Left lung (tissue), 14 donors: ENCODE data around the gene RBX1. TPM values are rescaled to one million over a fixed set of nuclear protein-coding genes. Genes with fewer than 3 reads are reported as not detected.

Experiments used
- ATAC-seq: fragments of 200-7000 bp; cut with Tn5 transposase; one replicate; pipeline ENCODE4 v1.9.1; 2020; ENCODE audit warnings: moderate library complexity
- DNase-seq, 4 donors: peaks; one replicate each; pipeline ENCODE4 v3.0.0-alpha.2; 2013 to 2020
- H3K27ac ChIP-seq, 2 donors: fragments of 200-600 bp; sonication (generic) in 1 of 2; one replicate each; pipeline versions ENCODE4 v1.5.0 to v1.8.0; 2020 to 2021
- H3K27me3 ChIP-seq, 2 donors: fragments of 200-600 bp; sonication (generic) in 1 of 2; one replicate each; pipeline versions ENCODE4 v1.5.0 to v1.8.0; 2020 to 2021
- H3K36me3 ChIP-seq, 2 donors: fragments of 200-600 bp; sonication (generic) in 1 of 2; one replicate each; pipeline versions ENCODE4 v1.5.0 to v1.8.0; 2020 to 2021
- H3K4me1 ChIP-seq, 2 donors: fragments of 200-600 bp; one replicate each; pipeline ENCODE4 v1.8.0; 2021
- H3K4me3 ChIP-seq, 2 donors: fragments of 200-600 bp; sonication (generic) in 1 of 2; one replicate each; pipeline versions ENCODE4 v1.5.0 to v1.8.0; 2020 to 2021; ENCODE audit warnings: mild to moderate bottlenecking in 1 of 2
- H3K9me3 ChIP-seq, 2 donors: fragments of 200-600 bp; sonication (generic) in 1 of 2; one replicate each; pipeline versions ENCODE4 v1.5.0 to v1.8.0; 2020 to 2021
- intact Hi-C, 2 donors: fragments of 100-400 bp; cut with DNase I; formaldehyde crosslinking; loops; one replicate each; pipeline versions ENCODE4 v1.11.2 to v1.14.2; 2022
- long read RNA-seq, 12 donors: library from polyadenylated mRNA in 2 of 12; unstranded in 2 of 12; transcript quantifications; one replicate each; pipeline ENCODE4 v2.0.0 and lab custom pipeline, GENCODE V29; 2019 to 2026
- polyA plus RNA-seq, 6 donors: library from polyadenylated mRNA; unstranded; fragments of 120-200 nt; gene quantifications; one replicate each; pipeline ENCODE4 v1.2.1, GENCODE V29; 2013; ENCODE audit not compliant: insufficient read length in 6 of 6
- total RNA-seq, 2 donors: library from RNA; stranded (reverse); fragmentation: NEBNext Ultra II Directional; extraction: Animal tissue kit (Norgen Biotek cat#: 25700); gene quantifications; one replicate each; pipeline ENCODE4 v1.2.1, GENCODE V29; 2021
- TF ChIP-seq, protein P1 (sequence below), 2 donors: fragments of 200-600 bp; sonication (generic) in 1 of 2; IDR thresholded peaks; one replicate each; pipeline versions ENCODE4 v1.5.0 to v1.8.0; 2021; ENCODE audit warnings: antibody characterized with exemption in 2 of 2
- donor health status: DM: no; HTN: yes; CAD: no.
- donor health status: DM: no; HTN: no; CAD: no.

Gene RBX1
- 10 to 100 TPM; 51.3 to 57.7 TPM for total RNA-seq
- 10 to 100 TPM; 67.3 to 75.8 (median 69.3) TPM for polyA plus RNA-seq
- long read RNA-seq, donor 1, transcript RBX1-202 (2 exons, 1,871 nt) = minor isoform, 10 of 167 reads
- long read RNA-seq, donor 1, transcript RBX1-201 (5 exons, 1,188 nt) = major isoform, 140 of 167 reads
- long read RNA-seq, donor 1, partial matches to known transcripts = 9 of 167 reads
- long read RNA-seq, donor 1, other reads (novel, unspliced or antisense) = 7 of 167 reads
- long read RNA-seq, donor 2, transcript RBX1-201 (5 exons, 1,188 nt) = major isoform, 107 of 151 reads
- long read RNA-seq, donor 2, transcript RBX1-202 (2 exons, 1,871 nt) = minor isoform, 14 of 151 reads
- long read RNA-seq, donor 2, partial matches to known transcripts = 23 of 151 reads
- long read RNA-seq, donor 2, other reads (novel, unspliced or antisense) = 5 of 151 reads
- long read RNA-seq, donor 3, transcript RBX1-201 (5 exons, 1,188 nt) = major isoform, 139 of 152 reads
- long read RNA-seq, donor 3, partial matches to known transcripts = 10 of 152 reads
- long read RNA-seq, donor 3, other reads (novel, unspliced or antisense) = 0 of 152 reads
- long read RNA-seq, donor 4, transcript RBX1-201 (5 exons, 1,188 nt) = major isoform, 161 of 183 reads
- long read RNA-seq, donor 4, partial matches to known transcripts = 2 of 183 reads
- long read RNA-seq, donor 4, other reads (novel, unspliced or antisense) = 20 of 183 reads
- long read RNA-seq, donor 5, transcript RBX1-201 (5 exons, 1,188 nt) = major isoform, 112 of 150 reads
- long read RNA-seq, donor 5, transcript RBX1-202 (2 exons, 1,871 nt) = minor isoform, 9 of 150 reads
- long read RNA-seq, donor 5, partial matches to known transcripts = 19 of 150 reads
- long read RNA-seq, donor 5, other reads (novel, unspliced or antisense) = 10 of 150 reads
- long read RNA-seq, donor 6, transcript RBX1-202 (2 exons, 1,871 nt) = minor isoform, 14 of 231 reads
- long read RNA-seq, donor 6, transcript RBX1-201 (5 exons, 1,188 nt) = major isoform, 171 of 231 reads
- long read RNA-seq, donor 6, partial matches to known transcripts = 29 of 231 reads
- long read RNA-seq, donor 6, other reads (novel, unspliced or antisense) = 16 of 231 reads
- long read RNA-seq, donor 7, transcript RBX1-201 (5 exons, 1,188 nt) = major isoform, 92 of 114 reads
- long read RNA-seq, donor 7, transcript RBX1-202 (2 exons, 1,871 nt) = minor isoform, 8 of 114 reads
- long read RNA-seq, donor 7, partial matches to known transcripts = 14 of 114 reads
- long read RNA-seq, donor 7, other reads (novel, unspliced or antisense) = 0 of 114 reads
- long read RNA-seq, donor 8, transcript RBX1-202 (2 exons, 1,871 nt) = minor isoform, 6 of 83 reads
- long read RNA-seq, donor 8, transcript RBX1-201 (5 exons, 1,188 nt) = major isoform, 65 of 83 reads
- long read RNA-seq, donor 8, partial matches to known transcripts = 7 of 83 reads
- long read RNA-seq, donor 8, other reads (novel, unspliced or antisense) = 5 of 83 reads
- long read RNA-seq, donor 9, partial matches to known transcripts = 0 of 1 reads
- long read RNA-seq, donor 9, other reads (novel, unspliced or antisense) = 0 of 1 reads
- long read RNA-seq, donor 10, transcript RBX1-201 (5 exons, 1,188 nt) = major isoform, 214 of 231 reads
- long read RNA-seq, donor 10, partial matches to known transcripts = 1 of 231 reads
- long read RNA-seq, donor 10, other reads (novel, unspliced or antisense) = 16 of 231 reads
- long read RNA-seq, donor 11, transcript RBX1-202 (2 exons, 1,871 nt) = minor isoform, 11 of 181 reads
- long read RNA-seq, donor 11, transcript RBX1-201 (5 exons, 1,188 nt) = major isoform, 138 of 181 reads
- long read RNA-seq, donor 11, partial matches to known transcripts = 25 of 181 reads
- long read RNA-seq, donor 11, other reads (novel, unspliced or antisense) = 7 of 181 reads
- long read RNA-seq, donor 12, transcript RBX1-202 (2 exons, 1,871 nt) = minor isoform, 6 of 81 reads
- long read RNA-seq, donor 12, transcript RBX1-201 (5 exons, 1,188 nt) = major isoform, 66 of 81 reads
- long read RNA-seq, donor 12, partial matches to known transcripts = 8 of 81 reads
- long read RNA-seq, donor 12, other reads (novel, unspliced or antisense) = 0 of 81 reads

- H3K36me3 ChIP-seq = peaks cover 0 to 28% of the 10 kb centered on the region in 2 donors
- peak within 1 kb of the TSS; percentile 95 to 97 for H3K27ac ChIP-seq
- H3K4me3 ChIP-seq = peak within 1 kb of the TSS; percentile 83 to 84
- TF ChIP-seq, protein P1, sequence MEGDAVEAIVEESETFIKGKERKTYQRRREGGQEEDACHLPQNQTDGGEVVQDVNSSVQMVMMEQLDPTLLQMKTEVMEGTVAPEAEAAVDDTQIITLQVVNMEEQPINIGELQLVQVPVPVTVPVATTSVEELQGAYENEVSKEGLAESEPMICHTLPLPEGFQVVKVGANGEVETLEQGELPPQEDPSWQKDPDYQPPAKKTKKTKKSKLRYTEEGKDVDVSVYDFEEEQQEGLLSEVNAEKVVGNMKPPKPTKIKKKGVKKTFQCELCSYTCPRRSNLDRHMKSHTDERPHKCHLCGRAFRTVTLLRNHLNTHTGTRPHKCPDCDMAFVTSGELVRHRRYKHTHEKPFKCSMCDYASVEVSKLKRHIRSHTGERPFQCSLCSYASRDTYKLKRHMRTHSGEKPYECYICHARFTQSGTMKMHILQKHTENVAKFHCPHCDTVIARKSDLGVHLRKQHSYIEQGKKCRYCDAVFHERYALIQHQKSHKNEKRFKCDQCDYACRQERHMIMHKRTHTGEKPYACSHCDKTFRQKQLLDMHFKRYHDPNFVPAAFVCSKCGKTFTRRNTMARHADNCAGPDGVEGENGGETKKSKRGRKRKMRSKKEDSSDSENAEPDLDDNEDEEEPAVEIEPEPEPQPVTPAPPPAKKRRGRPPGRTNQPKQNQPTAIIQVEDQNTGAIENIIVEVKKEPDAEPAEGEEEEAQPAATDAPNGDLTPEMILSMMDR (IDR thresholded peaks at IDR 0.05) = no peak
- ATAC-seq (peak; percentile 94), DNase-seq (peak; percentile 99 to 100 (median 100))
- H3K27me3 ChIP-seq = no peaks in the 10 kb centered on the region
- no peaks in the 10 kb centered on the region for H3K9me3 ChIP-seq
- peaks cover 7 to 34% of the 10 kb centered on the region in 2 donors for H3K4me1 ChIP-seq
- intact Hi-C loops = loop anchor here in 1 of 2 donors (10.0 kb wide), 1 partner anchor 144 kb away; the partner anchor contains the start of gene EP300
Measured at GRCh38 chr22:40950962-40951794, at the start of gene RBX1. Gene RBX1, plus strand, starts transcription at chr22:40951378. Its CDS starts 21 bp downstream, at chr22:40951399.

GRCh38 chr22:40904101-40904500, 47.1 kb upstream of the RBX1 start:
- DNase-seq (no peak), ATAC-seq (no peak)
- Histone ChIP-seq H3K27ac (no peak overlapping the region), H3K9me3 (no peaks in the 10 kb centered on the region), H3K4me3 (no peak overlapping the region), H3K36me3 (peaks cover 0 to 23% of the 10 kb centered on the region in 2 donors), H3K4me1 (no peaks in the 10 kb centered on the region), H3K27me3 (no peaks in the 10 kb centered on the region)
- intact Hi-C loops = no loop called here
- TF ChIP-seq, protein P1 (IDR thresholded peaks at IDR 0.05) = no peak

DNA sequence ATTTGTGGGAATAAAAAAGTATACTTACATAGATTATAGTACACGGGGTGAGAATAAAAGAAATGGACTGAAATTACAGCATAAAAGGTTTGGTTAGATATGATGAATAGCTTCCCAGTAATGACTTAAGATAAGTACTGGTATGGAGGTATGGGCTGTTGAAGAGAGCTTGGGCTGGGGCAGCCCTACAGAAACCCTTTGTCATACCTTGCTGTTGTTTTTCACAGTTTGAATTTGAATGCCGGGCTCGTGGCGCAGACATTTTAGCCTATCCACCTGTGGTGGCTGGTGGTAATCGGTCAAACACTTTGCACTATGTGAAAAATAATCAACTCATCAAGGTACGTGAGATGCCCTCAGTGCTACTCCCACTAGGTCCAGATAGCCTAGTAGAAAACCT, 42.3 kb upstream of the RBX1 start:
- no peak for ATAC-seq
- intact Hi-C loops = no loop called here
- no peak overlapping the region for H3K27ac ChIP-seq
- H3K9me3 ChIP-seq = no peaks in the 10 kb centered on the region
- TF ChIP-seq, protein P1 (IDR thresholded peaks at IDR 0.05) = no peak
- H3K27me3 ChIP-seq = no peaks in the 10 kb centered on the region
- H3K4me1 ChIP-seq = no peaks in the 10 kb centered on the region
- H3K4me3 ChIP-seq = no peak overlapping the region
- DNase-seq = no peak
- H3K36me3 ChIP-seq = peaks cover 4 to 41% of the 10 kb centered on the region in 2 donors
